Measurements from ENCODE around the gene DNAJB9. TPM values are rescaled to one million over a fixed set of nuclear protein-coding genes. Genes with fewer than 3 reads are reported as not detected.

DNAJB9 gene
- total RNA-seq, result 10 to 100 TPM; 24.8 to 40.0 TPM
- 10 to 100 TPM; 11.4 to 31.3 TPM for polyA plus RNA-seq
- long read RNA-seq, donor 1, transcript DNAJB9-201 (3 exons, 2,715 nt), result major isoform, 20 of 20 reads
- long read RNA-seq, donor 1, partial matches to known transcripts, result 0 of 20 reads
- long read RNA-seq, donor 1, other reads (novel, unspliced or antisense), result 0 of 20 reads
- long read RNA-seq, donor 2, transcript DNAJB9-201 (3 exons, 2,715 nt), result major isoform, 8 of 11 reads
- long read RNA-seq, donor 2, partial matches to known transcripts, result 0 of 11 reads
- long read RNA-seq, donor 2, other reads (novel, unspliced or antisense), result 0 of 11 reads
- long read RNA-seq, donor 3, transcript DNAJB9-201 (3 exons, 2,715 nt), result major isoform, 12 of 13 reads
- long read RNA-seq, donor 3, partial matches to known transcripts, result 0 of 13 reads
- long read RNA-seq, donor 3, other reads (novel, unspliced or antisense), result 0 of 13 reads
- long read RNA-seq, donor 4, partial matches to known transcripts, result 0 of 5 reads
- long read RNA-seq, donor 4, other reads (novel, unspliced or antisense), result 0 of 5 reads
- long read RNA-seq, donor 5, transcript DNAJB9-201 (3 exons, 2,715 nt), result major isoform, 15 of 15 reads
- long read RNA-seq, donor 5, partial matches to known transcripts, result 0 of 15 reads
- long read RNA-seq, donor 5, other reads (novel, unspliced or antisense), result 0 of 15 reads

DNA sequence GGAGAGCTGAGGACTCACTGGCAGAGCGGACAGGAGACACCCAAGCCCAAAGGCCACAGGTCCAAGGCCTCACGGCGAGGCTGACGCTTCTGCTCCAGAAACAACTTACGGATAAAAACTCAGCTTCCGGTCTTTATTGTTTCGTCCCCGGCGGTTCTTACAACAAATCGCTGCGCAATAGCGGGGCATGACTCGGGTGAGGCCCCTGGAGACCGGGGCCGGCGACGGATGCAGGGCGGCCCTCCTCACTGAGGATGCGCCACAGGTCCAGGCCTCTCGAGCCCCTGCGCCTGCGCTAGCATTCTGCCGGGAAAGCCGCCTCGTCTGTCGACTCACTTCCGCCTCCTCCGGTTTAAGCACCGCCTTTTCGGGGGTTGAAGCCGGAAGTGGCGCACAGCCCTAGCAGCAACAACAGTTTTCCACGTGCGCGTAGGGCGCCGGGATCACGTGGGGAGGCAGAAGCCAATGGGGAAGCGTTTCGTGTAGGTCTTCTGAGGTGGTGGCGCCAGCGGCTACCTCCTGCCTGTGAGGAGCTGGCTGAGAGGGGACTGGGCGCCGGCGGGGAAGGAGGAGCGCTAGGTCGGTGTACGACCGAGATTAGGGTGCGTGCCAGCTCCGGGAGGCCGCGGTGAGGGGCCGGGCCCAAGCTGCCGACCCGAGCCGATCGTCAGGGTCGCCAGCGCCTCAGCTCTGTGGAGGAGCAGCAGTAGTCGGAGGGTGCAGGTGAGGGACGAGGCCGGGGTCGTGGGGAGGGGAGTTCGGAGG lies at the start of gene DNAJB9, which contains the start of gene THAP5:
Gene DNAJB9 (plus strand): TSS at position 494 of the 765 bp plus-strand sequence. CDS start 1,853 bp downstream, outside the sequence.
Gene THAP5 (minus strand): TSS at position 326 of the 765 bp plus-strand sequence. CDS start 137 bp downstream, at position 189.
- Histone ChIP-seq H3K4me3 (peak within 1 kb of the TSS; percentile 91), H3K9ac (ENCODE audit: insufficient read depth in 1 of 2, low read length in 2 of 2) (peak within 1 kb of the TSS; percentile 93 to 98), H3K36me3 (ENCODE audit: control insufficient read depth in 4 of 4, insufficient read depth in 4 of 4, low read length in 4 of 4) (peaks cover 0 to 9% (median 5%) of the 10 kb centered on the region in 4 donors), H3K4me1 (ENCODE audit: control insufficient read depth in 5 of 5, insufficient read depth in 5 of 5, low read length in 5 of 5) (peaks cover 0 to 20% (median 2%) of the 10 kb centered on the region in 5 donors), H3K27ac (ENCODE audit: low read depth in 1 of 2, low read length in 1 of 2) (peak within 1 kb of the TSS; percentile 93 to 98), H3K9me3 (ENCODE audit: control insufficient read depth in 4 of 4, insufficient read depth in 3 of 4, low read length in 3 of 4) (no peaks in the 10 kb centered on the region), H3K27me3 (ENCODE audit: control insufficient read depth in 3 of 3, insufficient read depth in 3 of 3, low read length in 2 of 3) (no peaks in the 10 kb centered on the region)
- ATAC-seq (ENCODE audit: insufficient read depth, low FRiP score) (peak; percentile 95), DNase-seq (peak; percentile 99 to 100 (median 99))
- TF ChIP-seq, protein P1, sequence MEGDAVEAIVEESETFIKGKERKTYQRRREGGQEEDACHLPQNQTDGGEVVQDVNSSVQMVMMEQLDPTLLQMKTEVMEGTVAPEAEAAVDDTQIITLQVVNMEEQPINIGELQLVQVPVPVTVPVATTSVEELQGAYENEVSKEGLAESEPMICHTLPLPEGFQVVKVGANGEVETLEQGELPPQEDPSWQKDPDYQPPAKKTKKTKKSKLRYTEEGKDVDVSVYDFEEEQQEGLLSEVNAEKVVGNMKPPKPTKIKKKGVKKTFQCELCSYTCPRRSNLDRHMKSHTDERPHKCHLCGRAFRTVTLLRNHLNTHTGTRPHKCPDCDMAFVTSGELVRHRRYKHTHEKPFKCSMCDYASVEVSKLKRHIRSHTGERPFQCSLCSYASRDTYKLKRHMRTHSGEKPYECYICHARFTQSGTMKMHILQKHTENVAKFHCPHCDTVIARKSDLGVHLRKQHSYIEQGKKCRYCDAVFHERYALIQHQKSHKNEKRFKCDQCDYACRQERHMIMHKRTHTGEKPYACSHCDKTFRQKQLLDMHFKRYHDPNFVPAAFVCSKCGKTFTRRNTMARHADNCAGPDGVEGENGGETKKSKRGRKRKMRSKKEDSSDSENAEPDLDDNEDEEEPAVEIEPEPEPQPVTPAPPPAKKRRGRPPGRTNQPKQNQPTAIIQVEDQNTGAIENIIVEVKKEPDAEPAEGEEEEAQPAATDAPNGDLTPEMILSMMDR (IDR thresholded peaks at IDR 0.05; ENCODE audit: control extremely low read depth, extremely low read depth), result no peak
- WGBS, 2 donors, result 0% methylated on average over 60 to 65 of the region's 65 CpGs

DNA sequence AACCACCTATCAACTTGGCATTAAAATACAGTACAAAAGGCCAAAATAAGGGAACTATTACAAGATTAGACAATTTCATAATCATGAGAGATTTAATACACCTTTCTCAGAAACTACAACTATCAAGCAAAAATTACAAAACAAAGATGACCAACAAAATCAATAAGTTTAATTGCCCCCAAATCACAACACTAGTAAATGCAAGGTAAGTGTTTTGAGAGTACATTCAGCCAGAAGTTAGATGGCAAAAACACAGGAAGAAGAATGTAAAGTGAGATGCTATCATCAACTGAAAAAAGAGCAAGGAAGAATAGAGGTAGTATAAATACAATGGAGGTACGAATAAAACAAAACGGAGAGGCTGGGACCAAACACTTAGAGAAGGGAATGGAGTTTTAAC lies 46.9 kb upstream of the DNAJB9 start:
- Histone ChIP-seq H3K27me3 (ENCODE audit: control insufficient read depth in 3 of 3, insufficient read depth in 3 of 3, low read length in 2 of 3) (no peaks in the 10 kb centered on the region), H3K4me3 (no peak overlapping the region), H3K27ac (ENCODE audit: low read depth in 1 of 2, low read length in 1 of 2) (peak overlapping the region in 1 of 2 donors; percentile 13), H3K9ac (ENCODE audit: insufficient read depth in 1 of 2, low read length in 2 of 2) (no peak overlapping the region), H3K9me3 (ENCODE audit: control insufficient read depth in 4 of 4, insufficient read depth in 3 of 4, low read length in 3 of 4) (no peaks in the 10 kb centered on the region), H3K4me1 (ENCODE audit: control insufficient read depth in 5 of 5, insufficient read depth in 5 of 5, low read length in 5 of 5) (peaks cover 0 to 26% (median 6%) of the 10 kb centered on the region in 5 donors), H3K36me3 (ENCODE audit: control insufficient read depth in 4 of 4, insufficient read depth in 4 of 4, low read length in 4 of 4) (peaks cover 0 to 6% (median 6%) of the 10 kb centered on the region in 4 donors)
- 72 to 90% methylated on average over 2 of the region's 2 CpGs for WGBS, 2 donors
- DNase-seq (no peak), ATAC-seq (ENCODE audit: insufficient read depth, low FRiP score) (no peak)
- TF ChIP-seq, protein P1 (IDR thresholded peaks at IDR 0.05; ENCODE audit: control extremely low read depth, extremely low read depth), result no peak

DNA sequence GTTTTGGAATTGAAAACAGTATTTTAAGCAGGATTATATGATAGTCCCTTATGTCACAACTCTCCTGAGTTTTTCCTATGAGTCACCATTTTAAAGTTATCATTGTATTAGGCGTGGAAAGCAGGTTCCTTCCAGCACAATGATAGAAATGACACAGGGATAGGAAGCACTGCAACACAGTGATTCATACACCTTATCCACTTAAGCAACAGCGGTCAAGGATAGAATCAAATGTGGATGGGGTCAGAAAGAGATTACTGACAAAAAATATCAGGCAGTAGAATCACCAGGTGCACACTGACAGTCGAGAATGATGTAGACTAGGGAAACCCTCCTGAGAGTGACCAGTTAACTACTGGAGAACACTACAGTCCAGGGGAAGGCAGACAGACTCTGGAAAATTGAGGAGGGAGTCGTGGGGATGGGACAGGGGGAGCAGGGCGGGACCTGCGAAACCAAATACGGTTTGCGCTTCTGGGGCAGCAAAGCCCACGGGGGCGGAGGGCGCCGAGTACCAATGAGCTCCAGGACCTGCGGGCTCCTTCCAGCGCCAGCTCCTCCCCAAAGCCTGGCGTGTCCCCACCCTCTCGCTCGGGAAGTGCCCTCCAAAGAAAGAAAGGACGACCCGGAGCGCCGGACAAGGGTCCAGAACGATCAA lies 44.2 kb upstream of the DNAJB9 start:
- H3K4me1 ChIP-seq (ENCODE audit: control insufficient read depth in 5 of 5, insufficient read depth in 5 of 5, low read length in 5 of 5), result peaks cover 0 to 24% (median 6%) of the 10 kb centered on the region in 5 donors
- WGBS, 2 donors, result 0% methylated on average over 22 of the region's 22 CpGs
- no peaks in the 10 kb centered on the region for H3K27me3 ChIP-seq (ENCODE audit: control insufficient read depth in 3 of 3, insufficient read depth in 3 of 3, low read length in 2 of 3)
- peaks cover 0 to 2% (median 0%) of the 10 kb centered on the region in 4 donors for H3K36me3 ChIP-seq (ENCODE audit: control insufficient read depth in 4 of 4, insufficient read depth in 4 of 4, low read length in 4 of 4)
- no peak for DNase-seq
- H3K9ac ChIP-seq (ENCODE audit: insufficient read depth in 1 of 2, low read length in 2 of 2), result peak overlapping the region; percentile 97
- ATAC-seq (ENCODE audit: insufficient read depth, low FRiP score), result peak; percentile 56
- peak overlapping the region; percentile 93 to 99 for H3K27ac ChIP-seq (ENCODE audit: low read depth in 1 of 2, low read length in 1 of 2)
- H3K4me3 ChIP-seq, result peak overlapping the region; percentile 72
- TF ChIP-seq, protein P1 (IDR thresholded peaks at IDR 0.05; ENCODE audit: control extremely low read depth, extremely low read depth), result no peak
- H3K9me3 ChIP-seq (ENCODE audit: control insufficient read depth in 4 of 4, insufficient read depth in 3 of 4, low read length in 3 of 4), result no peaks in the 10 kb centered on the region
